HCT116 (cell line): Measurements from ENCODE around the gene ZNF581. TPM values are rescaled to one million over a fixed set of nuclear protein-coding genes. Genes with fewer than 3 reads are reported as not detected.

Source experiments
- ATAC-seq: fragments of 200-7000 bp; cut with Tn5 transposase; 2 replicates; pipeline ENCODE4 v1.9.1; 2020; ENCODE audit warnings: mild to moderate bottlenecking, moderate library complexity
- BruUV-seq: library from RNA; stranded (reverse); fragments of 400-500 nt; replicated peaks from 2 replicates; lab custom pipeline; 2021; lab: Mats Ljungman, UMichigan
- CTCF ChIA-PET: fragments of 300-600 bp; sonication (Branson Sonifier 250); formaldehyde crosslinking; loops from one replicate; lab custom pipeline; 2021; ENCODE audit warnings: antibody characterized with exemption; lab: Charles Lee
- POLR2A ChIA-PET: fragments of 300-600, 350-600 bp; sonication (Branson Sonifier 250); formaldehyde crosslinking; loops from one replicate; lab custom pipeline; 2021; ENCODE audit warnings: antibody characterized with exemption; lab: Charles Lee
- RAD21 ChIA-PET, 2 experiments: fragments of 300-600 bp; sonication (Branson Sonifier 250); formaldehyde crosslinking; loops; one replicate each; lab custom pipeline; 2023; ENCODE audit warnings: low total read pairs in 2 of 2; ENCODE audit not compliant: uncharacterized antibody in 2 of 2, unreplicated experiment in 2 of 2, low non-redundant PET in 1 of 2; lab: Charles Lee
- DNase-seq: peaks from one replicate; pipeline ENCODE4 v3.0.0-alpha.2; 2010; ENCODE audit warnings: low read depth, low spot score
- H2AFZ ChIP-seq: fragments of 200-600 bp; shearing (Covaris generic), sonication (generic); 2 replicates; pipeline ENCODE4 v1.6.1; 2017; ENCODE audit warnings: low read depth, mixed run types, mixed read lengths, antibody characterized with exemption, low read length; ENCODE audit not compliant: poor library complexity, severe bottlenecking
- H3K27ac ChIP-seq: 2 replicates; pipeline ENCODE4 v1.5.1; 2012; ENCODE audit warnings: low read depth, low read length
- H3K27me3 ChIP-seq: fragments of 200-600 bp; sonication (generic); 2 replicates; pipeline ENCODE4 v1.6.1; 2016; ENCODE audit warnings: mixed run types, low read length, mixed read lengths; ENCODE audit not compliant: insufficient read depth
- H3K36me3 ChIP-seq, 2 experiments: fragments of 200-500 bp in 1 of 2; fragments of 200-600 bp in 1 of 2; sonication (Bioruptor generic) in 1 of 2; sonication (generic) in 1 of 2; 2 replicates each; pipeline versions ENCODE4 v1.5.1 to v1.6.1; 2014 to 2016; ENCODE audit warnings: low read length in 2 of 2, inconsistent platforms in 1 of 2, mixed read lengths in 1 of 2, mixed run types in 1 of 2; ENCODE audit not compliant: insufficient read depth in 2 of 2, control insufficient read depth in 1 of 2
- H3K4me1 ChIP-seq, 2 experiments: fragments of 200-600 bp in 1 of 2; sonication (generic) in 1 of 2; 2 replicates each; pipeline versions ENCODE4 v1.5.1 to v1.6.1; 2012 to 2017; ENCODE audit warnings: low read length in 2 of 2, inconsistent platforms in 1 of 2, mild to moderate bottlenecking in 1 of 2, mixed read lengths in 1 of 2, mixed run types in 1 of 2, moderate library complexity in 1 of 2; ENCODE audit not compliant: insufficient read depth in 2 of 2, control insufficient read depth in 1 of 2
- H3K4me2 ChIP-seq: fragments of 200-600 bp; sonication (generic); 2 replicates; pipeline ENCODE4 v1.6.1; 2017; ENCODE audit warnings: mixed run types, low read length, mixed read lengths
- H3K4me3 ChIP-seq, 2 experiments: fragments of 200-600 bp in 1 of 2; sonication (generic) in 1 of 2; replicated peaks in 1 of 2; 2 replicates each; pipeline ENCODE4 v1.5.1; 2011 to 2016; ENCODE audit warnings: low read length in 2 of 2, control low read depth in 1 of 2, low read depth in 1 of 2, mild to moderate bottlenecking in 1 of 2, mixed read lengths in 1 of 2, mixed run types in 1 of 2
- H3K79me2 ChIP-seq: fragments of 200-600 bp; sonication (generic); 2 replicates; pipeline ENCODE4 v1.6.1; 2017; ENCODE audit warnings: mild to moderate bottlenecking, mixed run types, low read length, moderate library complexity, mixed read lengths; ENCODE audit not compliant: insufficient read depth
- H3K9ac ChIP-seq: fragments of 200-600 bp; sonication (generic); 2 replicates; pipeline ENCODE4 v1.6.1; 2016; ENCODE audit warnings: low read length, mixed read lengths
- H3K9me2 ChIP-seq: fragments of 200-600 bp; sonication (generic), shearing (Covaris generic); 2 replicates; pipeline ENCODE4 v1.6.1; 2017; ENCODE audit warnings: mixed run types, mild to moderate bottlenecking, moderate library complexity; ENCODE audit not compliant: insufficient read depth
- H3K9me3 ChIP-seq, 2 experiments: fragments of 200-500 bp in 1 of 2; fragments of 200-600 bp in 1 of 2; sonication (Bioruptor generic) in 1 of 2; sonication (generic) in 1 of 2; 2 replicates each; pipeline ENCODE4 v1.6.1; 2014 to 2017; ENCODE audit warnings: low read length in 2 of 2, mixed read lengths in 2 of 2, inconsistent platforms in 1 of 2, low read depth in 1 of 2, mild to moderate bottlenecking in 1 of 2, mixed run types in 1 of 2, moderate library complexity in 1 of 2; ENCODE audit not compliant: control insufficient read depth in 1 of 2, insufficient read depth in 1 of 2
- H4K20me1 ChIP-seq: fragments of 200-600 bp; sonication (generic), shearing (Covaris generic); 2 replicates; pipeline ENCODE4 v1.6.1; 2017; ENCODE audit warnings: mixed run types, mild to moderate bottlenecking, moderate library complexity; ENCODE audit not compliant: insufficient read depth
- CEBPB ChIP-seq: IDR thresholded peaks from 2 replicates; pipeline ENCODE4 v1.6.1; 2012; ENCODE audit warnings: low read depth
- FOSL1 ChIP-seq: IDR thresholded peaks from 2 replicates; pipeline ENCODE4 v1.6.1; 2012; ENCODE audit warnings: low read depth
- MAX ChIP-seq: IDR thresholded peaks from 2 replicates; pipeline ENCODE4 v1.6.1; 2012
- REST ChIP-seq: IDR thresholded peaks from 2 replicates; pipeline ENCODE4 v1.6.1; 2012; ENCODE audit warnings: low read depth
- SIN3A ChIP-seq: IDR thresholded peaks from 2 replicates; pipeline ENCODE4 v1.6.1; 2012; ENCODE audit warnings: low read depth
- YY1 ChIP-seq: IDR thresholded peaks from 2 replicates; pipeline ENCODE4 v1.6.1; 2011; ENCODE audit warnings: low read length, low read depth, moderate library complexity, mild to moderate bottlenecking; ENCODE audit not compliant: insufficient replicate concordance; ENCODE audit errors: extremely low read depth
- ZFX ChIP-seq: fragments of 450-650 bp; IDR thresholded peaks from 2 replicates; pipeline ENCODE4 v1.6.1; 2017
- ZNF274 ChIP-seq: fragments of 200-500 bp; sonication (Bioruptor generic); IDR thresholded peaks from 2 replicates; pipeline ENCODE4 v1.6.1; 2014; ENCODE audit warnings: mild to moderate bottlenecking, low read depth, low read length, inconsistent platforms
- intact Hi-C: fragments of 100-400 bp; cut with micrococcal nuclease; formaldehyde crosslinking; loops from 2 replicates; pipeline ENCODE4 v1.10.0; 2022
- total RNA-seq: library from RNA; stranded (reverse); gene quantifications from one replicate; pipeline ENCODE4 v1.2.1, GENCODE V29; 2021; ENCODE audit not compliant: unreplicated experiment
- TF ChIP-seq, protein P1 (sequence below): IDR thresholded peaks from 2 replicates; pipeline ENCODE4 v1.6.1; 2012
- TF ChIP-seq, protein P2 (sequence below), 3 experiments: fragments of 200-600 bp in 1 of 3; sonication (generic) in 1 of 3; IDR thresholded peaks in 2 of 3; conservative IDR thresholded peaks in 1 of 3; 2 replicates each; pipeline ENCODE4 v1.5.1; 2012 to 2017; ENCODE audit warnings: low read depth in 2 of 3, low read length in 2 of 3, antibody characterized with exemption in 1 of 3, borderline replicate concordance in 1 of 3, control low read depth in 1 of 3, mild to moderate bottlenecking in 1 of 3, mixed read lengths in 1 of 3, mixed run types in 1 of 3, moderate library complexity in 1 of 3; ENCODE audit not compliant: insufficient read depth in 1 of 3

The ZNF581 gene
- total RNA-seq, 1 experiment from 2014 or later = 44.4 TPM

GRCh38 chr19:55621205-55621672 is 22.2 kb upstream of the ZNF581 start:
- Histone ChIP-seq H3K9me2 (no peaks in the 10 kb centered on the region), H3K9me3 (no peaks in the 10 kb centered on the region), H3K36me3 (peaks cover 0 to 6% of the 10 kb centered on the region in 2 experiments; a peak in 2 of 4 replicates), H4K20me1 (no peaks in the 10 kb centered on the region), H3K27ac (no peak overlapping the region), H2AFZ (no peak overlapping the region), H3K4me1 (peaks cover 8 to 14% of the 10 kb centered on the region in 2 experiments; a peak in 3 of 4 replicates), H3K79me2 (no peaks in the 10 kb centered on the region), H3K4me3 (no peak overlapping the region), H3K4me2 (no peak overlapping the region), H3K27me3 (no peaks in the 10 kb centered on the region), H3K9ac (no peak overlapping the region)
- TF ChIP-seq SIN3A (no peak), ZNF274 (no peak), ZFX (no peak), REST (no peak), MAX (no peak), FOSL1 (no peak), YY1 (no peak), CEBPB (no peak)
- TF ChIP-seq, protein P1, sequence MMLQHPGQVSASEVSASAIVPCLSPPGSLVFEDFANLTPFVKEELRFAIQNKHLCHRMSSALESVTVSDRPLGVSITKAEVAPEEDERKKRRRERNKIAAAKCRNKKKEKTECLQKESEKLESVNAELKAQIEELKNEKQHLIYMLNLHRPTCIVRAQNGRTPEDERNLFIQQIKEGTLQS = no peak
- TF ChIP-seq, protein P2, sequence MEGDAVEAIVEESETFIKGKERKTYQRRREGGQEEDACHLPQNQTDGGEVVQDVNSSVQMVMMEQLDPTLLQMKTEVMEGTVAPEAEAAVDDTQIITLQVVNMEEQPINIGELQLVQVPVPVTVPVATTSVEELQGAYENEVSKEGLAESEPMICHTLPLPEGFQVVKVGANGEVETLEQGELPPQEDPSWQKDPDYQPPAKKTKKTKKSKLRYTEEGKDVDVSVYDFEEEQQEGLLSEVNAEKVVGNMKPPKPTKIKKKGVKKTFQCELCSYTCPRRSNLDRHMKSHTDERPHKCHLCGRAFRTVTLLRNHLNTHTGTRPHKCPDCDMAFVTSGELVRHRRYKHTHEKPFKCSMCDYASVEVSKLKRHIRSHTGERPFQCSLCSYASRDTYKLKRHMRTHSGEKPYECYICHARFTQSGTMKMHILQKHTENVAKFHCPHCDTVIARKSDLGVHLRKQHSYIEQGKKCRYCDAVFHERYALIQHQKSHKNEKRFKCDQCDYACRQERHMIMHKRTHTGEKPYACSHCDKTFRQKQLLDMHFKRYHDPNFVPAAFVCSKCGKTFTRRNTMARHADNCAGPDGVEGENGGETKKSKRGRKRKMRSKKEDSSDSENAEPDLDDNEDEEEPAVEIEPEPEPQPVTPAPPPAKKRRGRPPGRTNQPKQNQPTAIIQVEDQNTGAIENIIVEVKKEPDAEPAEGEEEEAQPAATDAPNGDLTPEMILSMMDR (IDR thresholded peaks at IDR 0.05 in 2 of 3, conservative IDR thresholded peaks at IDR 0.05 in 1 of 3; ENCODE audit: borderline replicate concordance in 1 of 3, insufficient read depth in 1 of 3, low read depth in 2 of 3, low read length in 2 of 3) = no peak
- ATAC-seq = no peak
- DNase-seq = no peak
- ChIA-PET CTCF (no interaction called here), RAD21 (no interaction called here), POLR2A (no interaction called here)
- TSS peak; percentile 28 for BruUV-seq
- intact Hi-C loops = no loop called here
